T-helper 22 cell (primary cell): ENCODE results near the gene UCN2.

Source experiments
- DNase-seq: peaks from one replicate; pipeline ENCODE4 v3.0.0-alpha.2; 2020; ENCODE audit warnings: low read depth

Gene UCN2

GRCh38 chr3:48591436-48591835, 27.9 kb upstream of the UCN2 start:
- no peak for DNase-seq

GRCh38 chr3:48588230-48588629, 24.6 kb upstream of the UCN2 start:
- DNase-seq = no peak

- DNase-seq = no peak
Observed at GRCh38 chr3:48587686-48588085, 24.1 kb upstream of the UCN2 start.

DNA sequence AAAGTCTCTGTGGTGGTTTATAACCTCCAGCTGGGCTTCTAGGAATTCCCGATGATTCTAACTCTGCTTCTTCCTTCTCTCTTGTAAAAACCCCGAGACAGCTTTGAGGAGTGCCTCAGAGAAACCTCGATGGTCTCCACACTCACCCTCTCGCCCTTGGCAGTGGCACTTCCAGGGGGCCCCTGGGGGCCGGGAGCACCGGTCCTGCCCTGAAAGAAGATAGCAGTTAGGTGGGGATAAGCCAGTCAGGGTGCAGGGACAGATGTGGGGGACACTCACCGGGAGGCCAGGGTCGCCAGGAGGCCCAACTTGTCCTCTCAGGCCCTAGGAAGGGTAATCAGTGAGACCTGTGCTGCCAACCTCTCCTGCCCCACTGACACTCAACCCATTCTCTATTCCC, 21.8 kb upstream of the UCN2 start:
- no peak for DNase-seq

GRCh38 chr3:48584836-48585235, 21.3 kb upstream of the UCN2 start:
- no peak for DNase-seq

GRCh38 chr3:48581621-48582481, 18.3 kb upstream of the UCN2 start:
- DNase-seq = no peak

- no peak for DNase-seq
Observed at GRCh38 chr3:48576647-48577046, 13.1 kb upstream of the UCN2 start.

- no peak for DNase-seq
Observed at GRCh38 chr3:48575366-48575765, 11.8 kb upstream of the UCN2 start.

DNA sequence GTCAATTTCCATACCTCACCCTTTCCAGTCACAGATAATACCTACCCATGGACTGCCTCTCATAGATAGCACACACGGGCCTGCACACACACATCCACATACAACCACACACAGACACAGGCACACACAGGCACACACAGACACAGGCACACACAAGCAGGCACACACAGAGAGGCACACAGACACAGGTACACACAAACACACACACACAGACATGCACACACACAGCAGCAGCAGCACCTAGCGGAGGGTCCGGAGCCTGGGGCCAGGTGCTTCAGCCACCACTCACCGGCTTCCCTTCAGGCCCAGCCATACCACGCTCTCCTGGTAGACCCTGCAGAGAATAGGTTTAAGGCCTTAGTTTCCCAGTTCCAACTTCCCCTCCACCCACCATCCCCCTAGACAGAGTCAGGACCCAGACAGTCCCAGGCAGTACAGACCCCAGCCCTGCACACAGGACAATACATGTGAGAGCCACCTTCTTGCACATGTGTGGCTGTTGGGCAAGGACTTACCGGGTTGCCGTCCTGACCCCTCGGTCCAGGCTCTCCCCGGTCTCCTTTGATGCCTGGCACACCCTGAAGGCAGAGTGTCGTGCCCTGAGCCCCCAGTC, 10.5 kb upstream of the UCN2 start:
- DNase-seq = no peak

GRCh38 chr3:48572517-48572916, 8.9 kb upstream of the UCN2 start:
- no peak for DNase-seq

DNA sequence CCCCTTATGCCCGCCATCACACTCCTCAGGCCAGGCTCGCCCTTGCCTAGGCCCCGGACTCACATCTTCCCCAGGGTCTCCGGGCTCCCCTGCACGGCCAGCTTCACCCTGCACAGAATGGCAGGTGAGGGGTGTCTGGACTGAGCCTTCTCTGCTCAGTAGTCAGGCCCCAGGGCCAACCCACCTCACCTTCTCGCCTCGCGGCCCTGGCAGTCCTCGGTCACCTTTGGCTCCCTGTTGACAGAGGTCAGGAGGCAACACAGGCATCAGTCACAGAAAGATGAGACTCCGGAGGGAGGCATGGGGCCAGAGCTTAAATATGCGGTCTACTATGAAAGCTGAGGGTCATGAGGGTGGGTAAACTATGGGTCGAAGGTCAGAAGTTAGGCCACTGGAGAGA, 8.4 kb upstream of the UCN2 start:
- no peak for DNase-seq

DNA sequence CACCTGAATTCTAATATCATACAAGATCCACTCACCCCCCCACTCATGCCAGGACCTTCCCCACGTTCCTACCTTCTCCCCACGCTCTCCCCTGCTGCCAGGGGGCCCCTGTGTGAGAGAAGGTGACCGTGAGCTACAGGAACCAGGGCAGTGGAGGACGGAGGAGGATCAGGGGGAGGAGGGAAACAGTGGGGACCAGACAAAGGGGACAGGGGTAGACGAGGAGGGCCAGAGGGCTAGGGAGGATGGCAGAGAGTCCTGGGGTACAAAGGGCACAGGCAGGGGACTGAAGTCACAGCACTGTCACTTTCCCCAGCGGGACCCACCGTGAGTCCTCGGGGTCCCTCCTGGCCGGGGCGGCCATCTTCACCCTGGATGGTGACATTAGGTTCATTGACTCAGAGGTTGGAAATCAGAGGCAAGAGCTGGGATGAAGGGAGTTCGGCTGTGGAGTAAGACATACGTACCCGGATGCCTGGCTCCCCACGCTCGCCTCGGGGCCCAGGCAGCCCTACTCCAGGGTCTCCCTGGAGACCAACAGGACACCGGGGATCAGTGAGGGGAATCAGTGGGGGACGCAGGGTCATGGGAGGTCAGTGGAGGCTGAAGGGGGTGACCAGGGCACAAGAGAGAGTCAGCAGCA, 6.3 kb upstream of the UCN2 start:
- DNase-seq = no peak

DNA sequence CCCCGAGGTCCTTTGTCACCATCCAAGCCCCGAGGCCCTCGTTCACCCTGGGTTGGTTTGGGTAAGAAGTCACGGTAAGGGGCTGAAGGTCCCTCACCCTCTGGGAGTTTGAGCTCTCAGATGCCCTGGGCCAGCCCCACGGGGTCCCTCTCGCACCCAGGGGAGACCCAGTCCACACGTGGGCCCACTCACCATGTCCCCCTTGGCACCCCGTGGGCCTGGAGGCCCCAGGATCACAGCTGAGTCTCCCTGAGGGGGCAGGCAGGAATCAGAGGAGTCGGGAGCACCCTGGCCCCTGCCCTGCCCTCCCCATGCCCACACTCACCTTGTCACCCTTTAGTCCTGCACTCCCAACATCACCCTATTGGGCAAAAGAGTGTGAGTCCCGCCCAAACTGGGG, 5.8 kb upstream of the UCN2 start:
- no peak for DNase-seq

DNA sequence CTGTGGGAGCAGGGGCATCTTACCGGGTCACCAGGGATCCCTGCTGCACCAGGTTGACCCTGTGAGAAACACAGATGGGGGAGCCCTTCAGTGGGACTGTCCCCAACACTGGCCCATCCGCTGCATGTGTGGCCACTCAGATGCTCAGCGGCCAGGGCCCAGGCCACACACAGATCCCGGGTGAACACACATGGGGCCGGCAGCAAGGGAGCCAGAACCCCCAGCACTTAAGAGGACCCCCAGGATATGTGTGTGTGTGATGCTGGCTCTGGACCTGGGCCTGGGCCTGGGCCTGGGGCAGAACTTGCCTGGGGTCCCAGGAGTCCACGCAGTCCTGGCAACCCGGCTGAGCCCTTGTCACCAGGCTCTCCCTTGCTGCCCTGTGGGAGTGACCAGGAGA, 4.9 kb upstream of the UCN2 start:
- no peak for DNase-seq

DNA sequence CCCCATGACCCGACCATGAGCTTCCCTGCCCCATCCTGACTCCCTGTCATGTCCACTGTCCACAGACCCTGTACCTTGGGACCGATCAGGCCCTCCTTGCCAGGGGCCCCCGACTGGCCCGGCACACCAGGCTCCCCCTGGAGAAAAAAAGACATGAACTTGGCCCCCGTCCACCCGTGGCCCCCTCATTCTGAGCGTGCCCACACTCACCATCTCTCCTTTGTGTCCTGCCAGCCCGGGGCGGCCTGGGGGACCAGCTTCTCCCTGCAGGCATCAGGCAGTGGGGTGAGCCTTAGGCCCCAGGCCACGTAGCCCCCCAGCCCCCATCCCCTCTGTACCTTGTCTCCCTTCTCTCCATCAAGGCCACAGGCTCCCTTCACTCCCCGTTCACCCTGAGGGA, 3.9 kb upstream of the UCN2 start:
- DNase-seq = no peak

GRCh38 chr3:48567090-48567489, 3.5 kb upstream of the UCN2 start:
- DNase-seq = no peak

- DNase-seq = no peak
Observed at GRCh38 chr3:48566401-48566760, 2.8 kb upstream of the UCN2 start.

- DNase-seq = no peak
Observed at GRCh38 chr3:48565591-48566400, 2.2 kb upstream of the UCN2 start.

GRCh38 chr3:48565186-48565585, 1.6 kb upstream of the UCN2 start:
- DNase-seq = no peak

GRCh38 chr3:48564667-48565066, 1.1 kb upstream of the UCN2 start:
- DNase-seq = no peak

DNA sequence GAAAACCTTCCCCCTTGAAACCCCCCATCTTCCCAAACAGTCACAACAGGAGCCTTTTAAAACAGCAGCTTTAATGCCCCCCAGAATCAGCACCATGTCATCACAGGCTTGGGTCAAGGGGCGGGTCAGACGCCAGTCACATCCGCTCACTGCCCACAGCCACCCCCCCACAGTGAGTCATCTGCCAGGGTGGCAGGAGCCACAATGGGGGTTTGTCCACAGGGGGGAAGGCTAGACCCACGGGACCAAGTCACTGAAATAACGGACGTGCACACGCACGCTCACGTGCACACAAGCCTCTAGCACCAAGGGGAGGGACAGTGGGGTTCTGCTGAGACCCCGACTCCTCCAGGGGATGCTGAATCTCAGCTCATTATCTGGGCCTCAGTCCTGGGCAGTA, 441 bp upstream of the UCN2 start:
- DNase-seq = no peak

DNA sequence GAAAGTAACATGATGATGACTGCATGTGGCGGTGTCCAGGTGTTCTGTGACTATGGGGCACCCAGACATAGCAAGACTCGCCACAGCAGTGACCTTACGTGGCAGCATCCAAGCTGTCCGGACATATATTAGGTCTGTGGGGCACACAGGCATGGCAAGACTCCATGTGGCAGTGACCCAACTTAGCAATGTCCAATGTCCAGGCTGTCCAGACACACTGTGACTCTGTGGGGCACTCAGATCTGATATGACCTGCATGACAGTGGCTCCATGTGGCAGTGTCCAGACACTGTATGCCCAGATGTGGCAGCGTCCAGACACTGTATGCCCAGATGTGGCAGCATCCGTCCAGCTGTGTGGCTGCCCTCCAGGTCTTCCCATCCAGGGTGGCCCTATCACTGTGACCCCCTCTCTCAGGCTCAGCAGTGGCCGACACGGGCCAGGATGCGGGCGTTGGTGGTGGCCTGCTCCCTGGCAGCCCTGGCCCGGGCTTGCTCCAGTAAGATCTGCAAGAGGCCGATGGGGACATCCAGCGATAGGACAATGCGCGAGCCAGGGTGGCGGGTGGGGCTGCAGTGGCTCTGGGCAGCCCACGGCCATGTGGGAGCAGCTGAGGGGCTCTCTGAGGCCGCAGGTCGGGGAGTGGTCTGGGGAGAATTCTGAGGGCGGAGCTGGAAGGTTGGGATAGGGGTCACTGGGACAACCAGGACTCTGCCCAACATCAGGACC, 1.1 kb downstream of the UCN2 start:
- no peak for DNase-seq
